Skin of body (tissue), 2 donors: Measurements from ENCODE around the gene COL20A1. TPM values are rescaled to one million over a fixed set of nuclear protein-coding genes. Genes with fewer than 3 reads are reported as not detected.

Experiments used
- DNase-seq: peaks from one replicate; lab custom pipeline; 2025; lab: John Stamatoyannopoulos, UW
- total RNA-seq: library from RNA; depleted of rRNA; stranded (reverse); fragments of >200 nt; gene quantifications from one replicate; pipeline ENCODE4 v1.2.3, GENCODE V29; 2014

COL20A1 gene
- total RNA-seq, 1 donor from 2014 or later: 2.0 TPM

DNA sequence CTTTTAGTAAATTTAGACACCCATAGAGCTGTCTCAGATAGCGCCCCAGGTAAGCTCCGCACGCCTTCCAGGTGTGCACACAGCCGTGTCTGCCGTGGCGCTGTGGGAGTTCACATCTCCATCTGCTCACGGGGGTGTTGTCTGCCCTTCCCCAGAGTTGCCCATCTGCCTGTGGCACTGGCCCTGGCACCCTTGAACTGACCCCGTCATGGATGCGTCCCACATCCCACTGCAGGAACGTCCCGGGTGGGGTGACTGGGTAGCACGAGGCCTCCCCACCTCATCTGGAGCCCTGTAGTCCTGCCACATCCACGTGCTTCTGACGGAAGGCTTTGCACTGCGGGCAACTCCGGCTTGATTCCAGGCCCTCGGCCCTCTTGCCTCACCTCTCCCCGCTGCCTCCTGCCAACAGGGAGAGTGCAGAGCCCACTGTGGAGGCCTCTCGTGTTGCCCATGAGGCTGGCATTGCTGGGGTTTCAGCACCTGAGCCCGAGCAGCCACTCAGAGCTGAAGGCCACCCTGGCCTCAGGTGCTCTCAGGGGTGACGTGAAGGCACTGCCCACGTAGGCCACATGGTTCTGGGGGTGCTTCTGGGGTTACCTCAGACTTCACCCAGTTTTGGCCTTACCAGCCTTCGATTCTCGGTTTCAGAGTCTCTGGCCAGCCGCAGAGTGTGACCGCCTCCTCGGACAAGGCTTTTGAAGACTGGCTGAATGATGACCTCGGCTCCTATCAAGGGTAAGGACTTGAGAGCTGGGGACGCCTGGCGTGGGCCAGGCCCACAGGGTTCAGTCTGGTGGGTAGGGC, 15.3 kb upstream of the COL20A1 start:
- DNase-seq: no peak

DNA sequence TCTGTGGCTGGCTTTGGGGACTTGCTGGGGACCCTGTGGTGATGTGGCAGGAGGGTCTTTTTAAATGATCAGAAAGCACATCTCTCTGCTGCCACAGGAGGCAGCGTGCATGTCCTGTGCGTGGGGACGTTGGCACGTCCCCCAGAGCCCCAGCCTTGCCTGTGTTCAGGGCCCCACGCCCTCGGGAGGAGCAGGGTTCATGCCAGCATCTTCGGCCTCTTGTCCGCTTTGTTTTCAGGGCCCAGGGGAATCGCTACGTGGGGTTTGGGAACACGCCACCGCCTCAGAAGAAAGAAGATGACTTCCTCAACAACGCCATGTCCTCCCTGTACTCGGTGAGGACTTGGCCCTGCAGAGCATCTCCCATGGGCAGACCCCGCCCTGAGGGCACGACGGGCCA, 14.3 kb upstream of the COL20A1 start:
- no peak for DNase-seq

DNA sequence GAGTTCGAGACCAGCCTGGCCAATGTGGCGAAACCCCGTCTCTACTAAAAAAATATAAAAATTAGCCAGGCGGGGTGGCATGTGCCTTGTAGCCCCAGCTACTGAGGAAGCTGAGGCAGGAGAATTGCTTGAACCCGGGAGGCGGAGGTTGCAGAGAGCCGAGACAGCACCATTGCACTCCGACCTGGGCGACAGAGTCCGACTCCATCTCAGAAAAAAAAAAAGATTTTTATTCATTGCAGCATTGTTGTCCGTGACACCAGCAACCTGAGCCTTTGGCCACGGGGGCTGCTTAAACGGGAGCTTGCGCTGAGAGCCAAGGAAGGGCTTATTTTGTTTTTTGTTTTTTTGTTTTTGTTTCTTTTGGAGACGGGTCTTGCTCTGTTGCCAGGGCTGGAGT, 13.1 kb upstream of the COL20A1 start:
- DNase-seq: no peak

GRCh38 chr20:63280371-63280770, 12.6 kb upstream of the COL20A1 start:
- no peak for DNase-seq

DNA sequence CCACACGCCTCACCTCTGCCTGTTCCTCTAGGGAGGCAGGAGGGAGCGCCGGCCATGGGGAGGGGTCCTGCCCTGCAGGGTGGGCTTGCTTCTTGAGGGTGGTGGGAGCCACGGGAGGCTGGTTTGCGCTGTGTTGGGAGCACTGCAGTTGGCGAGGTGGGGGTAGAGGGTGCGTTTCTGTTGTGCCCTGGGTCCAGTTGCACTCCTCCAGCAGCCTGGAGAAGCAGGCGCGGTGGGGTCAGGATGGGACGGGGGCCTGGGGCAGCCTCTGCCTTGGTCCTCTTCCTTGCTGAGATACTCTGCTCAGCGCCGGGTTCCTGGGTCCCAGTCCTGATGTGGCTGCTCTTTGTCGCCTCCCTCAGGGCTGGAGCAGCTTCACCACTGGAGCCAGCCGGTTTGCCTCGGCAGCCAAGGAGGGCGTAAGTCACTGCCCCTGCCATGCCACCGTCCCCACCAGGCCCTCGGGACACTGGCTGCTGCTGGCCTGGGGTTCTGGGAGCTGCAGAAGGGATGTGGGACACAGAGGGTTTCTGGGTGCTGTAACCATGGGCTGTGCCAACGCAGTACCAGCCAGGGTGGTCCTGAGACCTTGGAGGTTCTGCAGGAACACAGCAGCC, 11.9 kb upstream of the COL20A1 start:
- no peak for DNase-seq

- no peak for DNase-seq
Measured at GRCh38 chr20:63281742-63282665, 11.0 kb upstream of the COL20A1 start.

- no peak for DNase-seq
Measured at GRCh38 chr20:63282946-63283345, 10.0 kb upstream of the COL20A1 start.

- no peak for DNase-seq
Measured at GRCh38 chr20:63283397-63284082, 9.4 kb upstream of the COL20A1 start.

- DNase-seq: no peak
Measured at GRCh38 chr20:63284083-63284440, 8.9 kb upstream of the COL20A1 start.

DNA sequence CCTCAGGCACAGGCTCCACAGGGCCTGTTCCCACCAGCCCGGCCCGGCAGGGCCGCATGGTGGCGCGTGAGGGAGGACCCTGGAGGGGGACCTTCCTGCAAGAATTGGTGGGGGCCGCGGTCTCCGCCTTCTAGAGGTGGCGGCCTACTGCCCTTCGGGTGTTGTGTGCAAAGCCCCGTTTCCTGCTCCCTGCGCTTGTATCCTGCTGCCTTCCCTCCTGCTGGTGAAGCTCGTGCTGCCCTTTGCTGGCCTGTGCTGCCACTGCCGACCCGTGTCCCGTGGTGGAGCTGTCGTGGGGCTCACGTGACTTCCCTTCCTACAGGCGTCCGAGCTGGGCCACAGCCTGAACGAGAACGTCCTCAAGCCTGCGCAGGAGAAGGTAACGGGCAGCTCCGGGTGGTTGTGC, 8.4 kb upstream of the COL20A1 start:
- DNase-seq: no peak

DNA sequence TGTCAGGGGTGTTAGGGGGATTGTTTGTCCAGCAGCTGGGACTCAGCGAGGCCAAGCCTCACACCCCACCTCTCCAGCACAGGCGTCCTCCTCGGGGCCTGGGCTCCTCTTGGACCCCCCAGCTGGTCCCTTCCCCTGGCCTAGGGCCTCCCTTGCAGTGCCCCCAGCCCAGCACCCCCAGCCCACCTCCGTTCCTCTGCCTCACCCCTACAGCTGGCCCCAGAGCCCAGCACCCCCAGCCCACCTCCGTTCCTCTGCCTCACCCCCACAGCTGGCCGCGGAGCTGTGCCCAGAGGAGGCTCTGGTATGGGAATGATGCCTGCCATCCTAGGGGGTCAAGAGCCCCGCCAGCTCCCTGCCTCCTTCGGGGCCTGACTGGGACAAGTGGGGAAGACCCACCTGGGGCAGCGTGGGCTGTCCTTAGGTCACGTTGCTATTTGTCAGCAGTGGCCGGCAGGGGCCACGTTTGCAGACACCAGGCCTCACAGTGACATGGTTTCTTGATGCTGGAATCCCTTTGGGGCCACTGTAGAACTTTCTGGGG, 7.9 kb upstream of the COL20A1 start:
- no peak for DNase-seq

- no peak for DNase-seq
Measured at GRCh38 chr20:63285636-63286615, 7.1 kb upstream of the COL20A1 start.

DNA sequence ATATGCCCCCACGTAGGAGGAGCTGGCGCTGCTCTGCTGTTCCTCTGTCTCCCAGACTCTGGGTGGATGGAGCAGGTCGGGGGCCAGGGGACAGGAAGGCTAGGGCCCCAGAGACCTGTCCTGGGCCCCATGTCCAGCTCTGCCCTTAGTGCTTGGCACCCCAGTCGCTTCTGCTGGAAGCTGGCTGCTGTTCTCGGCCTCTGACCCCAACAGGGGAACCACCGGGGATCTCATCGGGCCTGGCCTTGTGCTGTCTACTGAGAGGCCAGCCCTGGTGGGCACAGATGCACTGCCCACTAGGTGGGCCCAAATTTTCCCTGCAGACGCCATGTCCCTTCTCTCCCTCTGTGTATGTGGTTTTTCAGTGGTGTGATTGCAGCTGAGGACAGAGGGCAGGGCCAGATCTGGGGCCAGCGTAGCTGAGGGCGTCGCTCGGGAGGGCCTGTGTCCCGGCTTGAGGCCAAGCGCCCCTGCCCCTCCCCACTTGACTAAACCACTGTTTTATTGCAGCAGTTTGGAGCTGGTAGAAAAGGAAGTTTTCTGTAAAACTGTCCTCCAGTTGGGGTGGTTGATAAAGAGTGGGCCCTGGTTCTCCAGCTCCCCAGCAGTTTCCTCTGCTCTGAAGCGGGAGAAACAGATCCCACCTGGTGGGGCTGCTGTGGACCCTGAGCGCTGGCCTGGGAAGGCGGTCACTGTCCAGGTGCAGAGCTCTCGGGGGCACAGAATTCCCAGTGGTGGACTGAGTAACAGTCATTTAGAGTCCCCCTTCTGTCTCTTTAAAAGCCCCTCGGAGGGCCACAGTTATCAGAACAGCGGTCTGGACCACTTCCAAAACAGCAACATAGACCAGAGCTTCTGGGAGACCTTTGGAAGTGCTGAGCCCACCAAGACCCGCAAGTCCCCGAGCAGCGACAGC, 5.9 kb upstream of the COL20A1 start:
- DNase-seq: no peak

- no peak for DNase-seq
Measured at GRCh38 chr20:63287697-63288580, 5.0 kb upstream of the COL20A1 start.

DNA sequence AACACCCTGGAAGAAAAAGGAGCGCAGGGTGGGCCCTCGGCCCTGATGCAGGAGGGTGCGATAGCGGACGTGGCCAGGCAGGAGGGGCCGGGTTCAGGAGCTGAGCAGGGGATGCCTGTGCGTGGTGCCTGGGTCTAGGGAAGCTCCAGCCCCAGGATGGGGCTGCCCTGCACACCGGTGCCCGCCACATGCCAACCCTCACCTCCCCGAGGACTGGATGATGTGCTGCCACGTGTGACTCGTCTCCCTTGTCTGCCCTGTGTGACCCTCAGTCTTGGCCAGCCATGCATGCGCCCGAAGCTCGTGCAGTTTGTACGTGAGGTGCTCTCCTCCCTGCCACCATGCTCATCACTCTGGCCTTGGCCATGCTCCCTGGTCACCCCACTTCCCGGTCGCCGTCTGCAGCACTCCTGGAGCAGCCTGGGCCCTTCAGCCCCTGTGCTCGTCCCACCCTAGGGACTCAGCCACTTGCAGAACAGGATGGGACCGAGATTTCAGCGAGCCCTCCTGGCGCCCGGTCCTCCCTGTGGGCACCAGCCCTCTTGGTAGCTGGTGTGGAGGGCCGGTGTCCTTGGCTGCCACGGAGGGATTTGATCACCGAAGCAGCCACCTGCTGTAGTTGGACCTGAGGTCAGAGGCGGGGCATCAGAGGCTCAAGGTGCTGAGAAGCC, 4.3 kb upstream of the COL20A1 start:
- no peak for DNase-seq

- no peak for DNase-seq
Measured at GRCh38 chr20:63289311-63290135, 3.5 kb upstream of the COL20A1 start.
